ENCODE measurements around the gene BCL2L11.

GRCh38 chr2:111178296-111178695 is 57.6 kb downstream of the BCL2L11 start:
- TF ChIP-seq CTCF (IDR thresholded peaks at IDR 0.05) = no peak
- TF ChIP-seq POLR2AphosphoS5 (IDR thresholded peaks at IDR 0.05) = no peak
